RWPE2 (cell line): ENCODE results near the gene RFX3.
A peak's percentile ranks its signal among the peaks of the same experiment; 100 is the strongest.

Experiments used
- ATAC-seq: fragments of 200-7000 bp; cut with Tn5 transposase; 3 replicates; pipeline ENCODE4 v1.9.1; 2021; ENCODE audit warnings: low read depth
- DNase-seq: peaks from one replicate; pipeline ENCODE4 v3.0.0-alpha.2; 2020; ENCODE audit warnings: low spot score
- H3K27ac ChIP-seq: fragments of 450-650 bp; 2 replicates; pipeline ENCODE4 v1.5.1; 2017; ENCODE audit warnings: mild to moderate bottlenecking; ENCODE audit not compliant: poor library complexity, severe bottlenecking
- H3K27me3 ChIP-seq: fragments of 250-450 bp; sonication (Bioruptor Pico); 2 replicates; pipeline ENCODE4 v1.5.1; 2021; ENCODE audit warnings: mild to moderate bottlenecking, moderate library complexity; ENCODE audit not compliant: insufficient read depth, poor library complexity, severe bottlenecking
- H3K36me3 ChIP-seq: fragments of 250-450 bp; sonication (Bioruptor Pico); 2 replicates; pipeline ENCODE4 v1.5.1; 2020; ENCODE audit warnings: low read depth, mild to moderate bottlenecking, moderate library complexity
- H3K4me1 ChIP-seq: fragments of 250-450 bp; sonication (Bioruptor Pico); 2 replicates; pipeline ENCODE4 v1.5.1; 2021; ENCODE audit warnings: mild to moderate bottlenecking, moderate library complexity; ENCODE audit not compliant: insufficient read depth, poor library complexity, severe bottlenecking
- H3K4me3 ChIP-seq: fragments of 250-450 bp; sonication (Bioruptor Pico); 2 replicates; pipeline ENCODE4 v1.5.1; 2021; ENCODE audit warnings: mild to moderate bottlenecking, moderate library complexity; ENCODE audit not compliant: severe bottlenecking
- H3K9me3 ChIP-seq: fragments of 250-450 bp; sonication (Bioruptor Pico); 2 replicates; pipeline ENCODE4 v1.5.1; 2021; ENCODE audit warnings: mild to moderate bottlenecking, moderate library complexity; ENCODE audit not compliant: severe bottlenecking
- TF ChIP-seq, protein P1 (sequence below): fragments of 450-650 bp; IDR thresholded peaks from one replicate; pipeline ENCODE4 v1.5.1; 2017; ENCODE audit warnings: mild to moderate bottlenecking, moderate library complexity; ENCODE audit not compliant: poor library complexity, severe bottlenecking

Gene RFX3

DNA sequence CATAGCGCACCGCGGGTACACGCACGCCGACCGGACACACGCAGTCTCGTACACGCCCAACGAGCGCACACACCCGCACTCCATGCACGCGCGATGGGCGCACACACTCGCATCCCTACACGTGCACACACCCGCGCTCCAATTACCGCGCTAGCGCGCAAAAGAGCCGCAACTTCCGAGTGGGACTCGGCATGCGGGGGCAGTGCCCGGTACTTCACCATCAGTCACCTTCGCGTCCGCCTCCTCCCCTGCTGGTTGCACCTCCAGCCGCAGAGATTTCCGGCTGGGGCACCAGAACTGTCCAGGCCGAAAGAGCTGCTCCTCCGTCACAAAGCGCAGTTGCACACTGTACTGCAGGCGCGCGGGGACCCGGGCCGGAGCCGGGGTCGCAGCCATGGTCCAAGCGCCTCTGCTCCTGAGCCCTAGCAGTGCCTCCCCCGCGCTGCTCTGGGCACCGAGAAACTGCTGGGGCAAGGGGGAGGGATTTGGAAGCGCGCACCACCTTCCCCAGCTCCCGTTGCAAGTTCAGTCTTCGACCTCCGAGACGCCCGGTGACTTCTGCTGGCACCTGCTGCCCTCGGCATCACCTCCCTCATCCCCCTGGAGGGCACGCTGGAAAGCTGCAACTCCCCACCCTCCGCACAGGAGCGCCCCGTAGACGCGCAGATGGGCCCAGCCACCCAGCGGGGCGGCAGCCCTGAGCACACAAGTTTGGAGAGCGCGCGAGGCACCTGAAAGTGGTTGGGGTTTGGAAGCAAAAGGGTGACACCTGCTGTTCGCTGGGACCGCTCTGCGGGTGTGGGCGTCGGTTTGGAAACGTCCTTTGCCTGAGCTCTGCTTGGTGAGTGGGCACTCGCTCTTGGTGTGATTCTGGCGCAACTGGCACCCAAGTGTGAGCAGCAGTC is 344.5 kb downstream of the RFX3 start:
- no peak overlapping the region for H3K27ac ChIP-seq
- H3K27me3 ChIP-seq: peaks cover 38% of the 10 kb centered on the region
- H3K4me3 ChIP-seq: no peak overlapping the region
- peak; percentile 82 for ATAC-seq
- no peaks in the 10 kb centered on the region for H3K36me3 ChIP-seq
- DNase-seq: peak; percentile 66
- H3K4me1 ChIP-seq: no peaks in the 10 kb centered on the region
- TF ChIP-seq, protein P1, sequence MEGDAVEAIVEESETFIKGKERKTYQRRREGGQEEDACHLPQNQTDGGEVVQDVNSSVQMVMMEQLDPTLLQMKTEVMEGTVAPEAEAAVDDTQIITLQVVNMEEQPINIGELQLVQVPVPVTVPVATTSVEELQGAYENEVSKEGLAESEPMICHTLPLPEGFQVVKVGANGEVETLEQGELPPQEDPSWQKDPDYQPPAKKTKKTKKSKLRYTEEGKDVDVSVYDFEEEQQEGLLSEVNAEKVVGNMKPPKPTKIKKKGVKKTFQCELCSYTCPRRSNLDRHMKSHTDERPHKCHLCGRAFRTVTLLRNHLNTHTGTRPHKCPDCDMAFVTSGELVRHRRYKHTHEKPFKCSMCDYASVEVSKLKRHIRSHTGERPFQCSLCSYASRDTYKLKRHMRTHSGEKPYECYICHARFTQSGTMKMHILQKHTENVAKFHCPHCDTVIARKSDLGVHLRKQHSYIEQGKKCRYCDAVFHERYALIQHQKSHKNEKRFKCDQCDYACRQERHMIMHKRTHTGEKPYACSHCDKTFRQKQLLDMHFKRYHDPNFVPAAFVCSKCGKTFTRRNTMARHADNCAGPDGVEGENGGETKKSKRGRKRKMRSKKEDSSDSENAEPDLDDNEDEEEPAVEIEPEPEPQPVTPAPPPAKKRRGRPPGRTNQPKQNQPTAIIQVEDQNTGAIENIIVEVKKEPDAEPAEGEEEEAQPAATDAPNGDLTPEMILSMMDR: peak; percentile 61
- H3K9me3 ChIP-seq: no peaks in the 10 kb centered on the region

- H3K4me3 ChIP-seq: no peak overlapping the region
- H3K27ac ChIP-seq: no peak overlapping the region
- H3K36me3 ChIP-seq: no peaks in the 10 kb centered on the region
- no peaks in the 10 kb centered on the region for H3K9me3 ChIP-seq
- H3K4me1 ChIP-seq: no peaks in the 10 kb centered on the region
- TF ChIP-seq, protein P1: no peak
- ATAC-seq (no peak), DNase-seq (no peak)
- peaks cover 38% of the 10 kb centered on the region for H3K27me3 ChIP-seq
These were observed 345.1 kb downstream of the RFX3 start for GRCh38 chr9:3180696-3181048.

GRCh38 chr9:3179711-3180110 is 346.1 kb downstream of the RFX3 start:
- DNase-seq (no peak), ATAC-seq (no peak)
- Histone ChIP-seq H3K9me3 (no peaks in the 10 kb centered on the region), H3K27ac (no peak overlapping the region), H3K36me3 (no peaks in the 10 kb centered on the region), H3K4me3 (no peak overlapping the region), H3K27me3 (peaks cover 38% of the 10 kb centered on the region), H3K4me1 (no peaks in the 10 kb centered on the region)
- TF ChIP-seq, protein P1: no peak

- no peak overlapping the region for H3K4me3 ChIP-seq
- H3K4me1 ChIP-seq: no peaks in the 10 kb centered on the region
- ATAC-seq (no peak), DNase-seq (no peak)
- peaks cover 34% of the 10 kb centered on the region for H3K27me3 ChIP-seq
- H3K36me3 ChIP-seq: no peaks in the 10 kb centered on the region
- no peaks in the 10 kb centered on the region for H3K9me3 ChIP-seq
- TF ChIP-seq, protein P1: no peak
- no peak overlapping the region for H3K27ac ChIP-seq
These were observed 347.9 kb downstream of the RFX3 start for GRCh38 chr9:3177936-3178335.

DNA sequence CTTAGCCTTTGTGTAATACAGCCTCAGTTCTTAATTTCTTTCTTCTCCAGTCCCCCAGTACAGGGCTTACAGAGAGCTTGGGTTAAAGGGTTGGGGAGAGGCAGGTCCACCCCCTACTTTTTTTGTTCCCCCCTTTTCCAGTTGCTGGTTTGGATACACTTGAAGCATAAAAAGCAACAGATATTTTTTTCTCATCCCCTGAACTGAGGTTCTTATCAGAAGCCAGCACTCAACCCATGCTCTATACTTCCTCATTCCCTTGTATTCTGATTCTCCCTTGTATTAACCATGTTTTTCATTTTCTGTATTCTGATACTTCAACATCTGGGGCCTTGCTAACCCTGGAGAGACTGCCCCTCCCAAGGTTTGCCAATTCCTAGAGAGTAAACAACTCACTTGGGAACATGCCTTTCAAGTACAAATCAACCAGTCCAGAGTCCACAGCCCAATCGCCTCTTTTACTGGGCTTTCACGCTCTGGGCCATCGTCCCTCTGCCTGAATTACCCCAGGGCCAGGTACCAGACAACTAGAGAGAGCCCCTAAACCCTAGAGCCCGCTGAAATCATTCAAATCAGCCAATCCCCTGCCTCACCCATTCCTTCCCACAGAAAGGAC is 348.5 kb downstream of the RFX3 start:
- Histone ChIP-seq H3K9me3 (no peaks in the 10 kb centered on the region), H3K27ac (no peak overlapping the region), H3K36me3 (no peaks in the 10 kb centered on the region), H3K4me3 (no peak overlapping the region), H3K4me1 (no peaks in the 10 kb centered on the region), H3K27me3 (peaks cover 29% of the 10 kb centered on the region)
- ATAC-seq: no peak
- TF ChIP-seq, protein P1: no peak
- DNase-seq: no peak
